Left lung (tissue), 10 donors: Measurements from ENCODE around the gene AMZ1. TPM values are rescaled to one million over a fixed set of nuclear protein-coding genes. Genes with fewer than 3 reads are reported as not detected.

Source experiments
- ATAC-seq: fragments of 200-7000 bp; cut with Tn5 transposase; one replicate; pipeline ENCODE4 v1.9.1; 2020; ENCODE audit warnings: moderate library complexity
- DNase-seq, 4 donors: peaks; one replicate each; pipeline ENCODE4 v3.0.0-alpha.2; 2013 to 2020
- H3K27ac ChIP-seq, 2 donors: fragments of 200-600 bp; sonication (generic) in 1 of 2; one replicate each; pipeline versions ENCODE4 v1.5.0 to v1.8.0; 2020 to 2021
- H3K27me3 ChIP-seq, 2 donors: fragments of 200-600 bp; sonication (generic) in 1 of 2; one replicate each; pipeline versions ENCODE4 v1.5.0 to v1.8.0; 2020 to 2021
- H3K36me3 ChIP-seq, 2 donors: fragments of 200-600 bp; sonication (generic) in 1 of 2; one replicate each; pipeline versions ENCODE4 v1.5.0 to v1.8.0; 2020 to 2021
- H3K4me1 ChIP-seq, 2 donors: fragments of 200-600 bp; one replicate each; pipeline ENCODE4 v1.8.0; 2021
- H3K4me3 ChIP-seq, 2 donors: fragments of 200-600 bp; sonication (generic) in 1 of 2; one replicate each; pipeline versions ENCODE4 v1.5.0 to v1.8.0; 2020 to 2021; ENCODE audit warnings: mild to moderate bottlenecking in 1 of 2
- H3K9me3 ChIP-seq, 2 donors: fragments of 200-600 bp; sonication (generic) in 1 of 2; one replicate each; pipeline versions ENCODE4 v1.5.0 to v1.8.0; 2020 to 2021
- intact Hi-C, 2 donors: fragments of 100-400 bp; cut with DNase I; formaldehyde crosslinking; loops; one replicate each; pipeline versions ENCODE4 v1.11.2 to v1.14.2; 2022
- polyA plus RNA-seq, 6 donors: library from polyadenylated mRNA; unstranded; fragments of 120-200 nt; gene quantifications; one replicate each; pipeline ENCODE4 v1.2.1, GENCODE V29; 2013; ENCODE audit not compliant: insufficient read length in 6 of 6
- total RNA-seq, 2 donors: library from RNA; stranded (reverse); fragmentation: NEBNext Ultra II Directional; extraction: Animal tissue kit (Norgen Biotek cat#: 25700); gene quantifications; one replicate each; pipeline ENCODE4 v1.2.1, GENCODE V29; 2021
- TF ChIP-seq, protein P1 (sequence below), 2 donors: fragments of 200-600 bp; sonication (generic) in 1 of 2; IDR thresholded peaks; one replicate each; pipeline versions ENCODE4 v1.5.0 to v1.8.0; 2021; ENCODE audit warnings: antibody characterized with exemption in 2 of 2
- donor health status: DM: no; HTN: yes; CAD: no.
- donor health status: DM: no; HTN: no; CAD: no.

Gene AMZ1
- total and polyA plus RNA-seq, 8 donors = 0.13 to 1.7 (median 0.71) TPM

GRCh38 chr7:2659556-2660358, 28.2 kb upstream of the AMZ1 start:
- DNase-seq (no peak), ATAC-seq (no peak)
- no peak overlapping the region for H3K4me3 ChIP-seq
- H3K27ac ChIP-seq = no peak overlapping the region
- H3K4me1 ChIP-seq = peaks cover 4 to 19% of the 10 kb centered on the region in 2 donors
- no peaks in the 10 kb centered on the region for H3K27me3 ChIP-seq
- H3K36me3 ChIP-seq = peaks cover 0 to 73% of the 10 kb centered on the region in 2 donors
- no peaks in the 10 kb centered on the region for H3K9me3 ChIP-seq
- intact Hi-C loops = no loop called here
- TF ChIP-seq, protein P1, sequence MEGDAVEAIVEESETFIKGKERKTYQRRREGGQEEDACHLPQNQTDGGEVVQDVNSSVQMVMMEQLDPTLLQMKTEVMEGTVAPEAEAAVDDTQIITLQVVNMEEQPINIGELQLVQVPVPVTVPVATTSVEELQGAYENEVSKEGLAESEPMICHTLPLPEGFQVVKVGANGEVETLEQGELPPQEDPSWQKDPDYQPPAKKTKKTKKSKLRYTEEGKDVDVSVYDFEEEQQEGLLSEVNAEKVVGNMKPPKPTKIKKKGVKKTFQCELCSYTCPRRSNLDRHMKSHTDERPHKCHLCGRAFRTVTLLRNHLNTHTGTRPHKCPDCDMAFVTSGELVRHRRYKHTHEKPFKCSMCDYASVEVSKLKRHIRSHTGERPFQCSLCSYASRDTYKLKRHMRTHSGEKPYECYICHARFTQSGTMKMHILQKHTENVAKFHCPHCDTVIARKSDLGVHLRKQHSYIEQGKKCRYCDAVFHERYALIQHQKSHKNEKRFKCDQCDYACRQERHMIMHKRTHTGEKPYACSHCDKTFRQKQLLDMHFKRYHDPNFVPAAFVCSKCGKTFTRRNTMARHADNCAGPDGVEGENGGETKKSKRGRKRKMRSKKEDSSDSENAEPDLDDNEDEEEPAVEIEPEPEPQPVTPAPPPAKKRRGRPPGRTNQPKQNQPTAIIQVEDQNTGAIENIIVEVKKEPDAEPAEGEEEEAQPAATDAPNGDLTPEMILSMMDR (IDR thresholded peaks at IDR 0.05) = no peak

DNA sequence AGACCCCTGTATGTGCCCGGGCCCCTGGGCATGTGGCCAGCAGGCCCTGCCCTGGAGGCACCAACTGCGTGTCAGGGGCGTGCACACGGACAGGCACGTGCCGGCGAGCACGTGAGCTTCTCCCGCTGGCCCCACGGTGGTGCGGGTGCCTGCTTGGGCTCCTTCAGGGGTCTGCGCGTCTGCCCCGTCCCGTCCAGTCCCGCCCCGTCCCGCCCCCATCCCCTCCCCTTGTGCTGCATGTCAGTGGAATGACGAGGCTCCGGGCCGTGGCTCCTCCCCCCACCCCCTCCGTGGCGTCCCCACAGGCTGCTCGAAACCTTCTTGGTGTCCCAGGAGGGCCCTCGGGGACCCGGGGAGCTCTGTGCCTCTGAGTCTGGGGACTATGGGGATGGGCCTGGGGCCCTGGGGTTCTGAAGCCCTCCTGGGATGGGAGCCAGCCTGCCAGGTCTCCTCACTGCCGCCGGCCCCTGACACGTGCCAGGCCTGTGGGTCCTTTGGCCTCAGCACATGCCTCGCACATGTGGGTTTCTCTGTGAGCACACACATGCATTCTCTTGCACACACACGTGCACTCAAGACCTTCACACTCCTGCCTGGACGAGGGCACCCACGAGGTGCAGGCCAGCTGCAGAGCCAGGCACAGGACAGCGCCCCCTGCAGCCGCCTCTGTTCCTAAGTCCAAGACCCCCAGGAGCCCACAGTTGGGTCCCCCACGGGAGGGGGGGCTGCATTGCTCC, 27.5 kb upstream of the AMZ1 start:
- intact Hi-C loops = no loop called here
- H3K27me3 ChIP-seq = peaks cover 0 to 5% of the 10 kb centered on the region in 2 donors
- ATAC-seq = no peak
- H3K4me3 ChIP-seq = no peak overlapping the region
- peaks cover 4 to 19% of the 10 kb centered on the region in 2 donors for H3K4me1 ChIP-seq
- H3K36me3 ChIP-seq = peaks cover 0 to 68% of the 10 kb centered on the region in 2 donors
- no peaks in the 10 kb centered on the region for H3K9me3 ChIP-seq
- no peak overlapping the region for H3K27ac ChIP-seq
- DNase-seq = no peak
- TF ChIP-seq, protein P1 (IDR thresholded peaks at IDR 0.05) = no peak

GRCh38 chr7:2661096-2661449, 26.9 kb upstream of the AMZ1 start:
- Histone ChIP-seq H3K27me3 (peaks cover 0 to 10% of the 10 kb centered on the region in 2 donors), H3K4me3 (no peak overlapping the region), H3K9me3 (no peaks in the 10 kb centered on the region), H3K4me1 (peaks cover 4 to 19% of the 10 kb centered on the region in 2 donors), H3K36me3 (peaks cover 0 to 63% of the 10 kb centered on the region in 2 donors), H3K27ac (no peak overlapping the region)
- TF ChIP-seq, protein P1 (IDR thresholded peaks at IDR 0.05) = no peak
- DNase-seq (no peak), ATAC-seq (no peak)
- intact Hi-C loops = no loop called here

DNA sequence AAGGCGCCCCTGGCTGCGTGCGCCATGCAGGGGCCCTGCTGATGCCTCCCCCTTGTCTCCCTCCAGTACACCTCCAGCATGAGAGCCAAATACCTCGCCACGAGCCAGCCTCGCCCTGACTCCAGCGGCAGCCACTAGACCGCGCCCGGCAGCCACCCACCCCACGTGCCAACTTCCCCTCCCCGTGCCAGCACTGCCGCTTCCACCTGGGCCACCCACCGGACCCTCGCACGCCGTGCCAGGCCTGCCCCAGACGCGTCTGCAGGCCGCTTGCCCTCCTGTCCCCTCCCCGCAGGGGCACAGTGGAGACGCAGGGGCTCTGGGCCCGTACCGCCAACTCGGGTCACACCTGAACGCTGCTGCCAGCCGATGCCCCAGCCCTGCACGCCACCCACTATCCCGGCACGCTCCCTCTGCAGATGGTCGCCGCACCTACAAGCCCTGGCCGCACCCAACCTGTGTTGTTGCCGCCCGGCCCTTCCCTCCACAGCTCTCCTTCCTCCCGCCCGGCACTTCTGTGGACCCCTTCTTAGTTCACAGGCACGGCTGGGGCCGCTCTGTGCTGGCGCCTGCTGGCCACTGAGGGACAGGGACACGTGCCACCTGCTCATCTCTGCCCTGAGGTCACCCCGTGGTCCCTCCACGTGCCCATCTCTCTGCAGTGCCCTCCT, 26.3 kb upstream of the AMZ1 start:
- intact Hi-C loops = no loop called here
- TF ChIP-seq, protein P1 (IDR thresholded peaks at IDR 0.05) = no peak
- Histone ChIP-seq H3K9me3 (no peaks in the 10 kb centered on the region), H3K4me1 (peaks cover 4 to 19% of the 10 kb centered on the region in 2 donors), H3K27ac (no peak overlapping the region), H3K27me3 (peaks cover 0 to 12% of the 10 kb centered on the region in 2 donors), H3K4me3 (no peak overlapping the region), H3K36me3 (peaks cover 0 to 56% of the 10 kb centered on the region in 2 donors)
- ATAC-seq (no peak), DNase-seq (peak in 1 of 4 donors; percentile 77)
